Activated T-helper 1 cell treated with anti-CD3 and anti-CD28 coated beads, Interleukin-2, amount 50 U/mL, for 16 hours (primary cell): ENCODE measurements around the gene RNF38.
"Not testable (repeated sequence)": the region's sequence is repeated elsewhere in the genome, so short reads cannot be mapped to it uniquely, and the experiment has no call there.

ENCODE experiments used
- DNase-seq, 2 donors: peaks; one replicate each; pipeline ENCODE4 v3.0.0-alpha.2; 2020; ENCODE audit warnings: low read depth in 1 of 2, low spot score in 1 of 2

The RNF38 gene

DNA sequence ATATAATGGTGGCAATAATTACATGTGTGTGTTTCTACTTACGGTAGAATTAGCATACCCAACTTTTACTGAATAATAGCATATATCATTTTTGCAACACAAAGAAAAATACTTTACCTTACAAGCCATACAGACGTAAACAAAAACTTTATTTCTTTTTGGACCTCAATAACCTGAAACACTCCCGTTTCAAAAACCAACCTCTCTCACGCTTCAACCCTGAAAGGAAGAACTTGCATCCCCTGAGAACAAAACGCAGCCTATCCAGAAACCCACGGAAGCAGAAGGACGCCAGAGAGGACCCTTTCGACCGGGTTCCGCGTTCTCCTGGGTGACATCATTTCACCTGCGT is at the start of gene RNF38:
Gene RNF38, minus strand, starts transcription at position 290 of the 352 bp plus-strand sequence. Its CDS starts 161 bp downstream, at position 129.
- peak in 1 of 2 donors; percentile 25 for DNase-seq

DNA sequence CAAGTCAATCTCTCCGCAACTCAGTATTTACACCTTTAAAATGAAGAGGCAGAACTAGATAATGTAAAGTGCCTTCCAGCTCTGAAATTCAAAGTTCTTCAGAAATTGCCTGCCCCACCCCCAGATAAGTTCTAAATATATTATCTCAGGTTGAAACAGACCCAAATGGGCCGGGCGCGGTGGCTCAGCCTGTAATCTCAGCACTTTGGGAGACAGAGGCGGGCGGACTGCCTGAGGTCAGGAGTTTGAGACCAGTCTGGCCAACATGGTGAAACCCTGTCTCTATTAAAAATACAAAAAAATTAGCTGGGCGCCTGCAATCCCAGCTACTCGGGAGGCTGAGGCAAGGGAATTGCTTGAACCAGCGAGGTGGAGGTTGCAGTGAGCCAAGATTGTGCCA is 48.5 kb upstream of the RNF38 start:
- DNase-seq, result not testable (repeated sequence)

DNA sequence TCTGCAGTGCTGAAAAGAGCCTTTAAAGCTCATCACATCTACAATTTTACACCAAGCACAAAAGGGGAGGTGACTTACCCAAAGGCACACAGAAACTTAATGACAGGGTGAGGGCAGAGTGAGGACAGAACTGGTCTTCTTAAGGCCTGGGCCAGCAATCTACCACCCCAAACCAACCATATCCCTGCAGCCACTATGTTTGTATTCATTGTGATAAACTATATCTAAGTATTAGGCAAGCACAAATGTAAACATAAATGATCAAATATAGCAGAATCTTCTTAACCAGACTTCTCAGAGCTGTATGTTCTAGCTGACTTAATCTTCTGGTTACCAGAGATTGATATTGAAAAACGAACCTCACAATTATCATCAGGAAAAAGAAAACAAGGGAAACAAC is 47.9 kb upstream of the RNF38 start:
- no peak for DNase-seq

DNA sequence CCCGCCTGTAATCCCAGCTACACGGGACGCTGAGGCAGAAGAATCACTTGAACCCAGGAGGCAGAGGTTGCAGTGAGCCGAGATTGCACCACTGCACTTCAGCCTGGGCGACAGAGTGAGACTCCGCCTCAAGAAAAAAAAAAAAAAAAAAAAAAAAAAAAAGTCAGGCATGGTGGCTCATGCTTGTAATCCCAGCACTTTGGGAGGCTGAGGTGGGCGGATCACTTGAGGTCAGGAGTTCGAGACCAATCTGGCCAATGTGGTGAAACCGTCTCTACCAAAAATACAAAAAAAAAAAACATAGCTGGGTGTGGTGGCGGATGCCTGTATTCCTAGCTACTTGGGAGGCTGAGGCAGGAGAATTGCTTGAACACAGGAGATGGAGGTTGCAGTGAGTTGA is 46.6 kb upstream of the RNF38 start:
- not testable (repeated sequence) for DNase-seq

DNA sequence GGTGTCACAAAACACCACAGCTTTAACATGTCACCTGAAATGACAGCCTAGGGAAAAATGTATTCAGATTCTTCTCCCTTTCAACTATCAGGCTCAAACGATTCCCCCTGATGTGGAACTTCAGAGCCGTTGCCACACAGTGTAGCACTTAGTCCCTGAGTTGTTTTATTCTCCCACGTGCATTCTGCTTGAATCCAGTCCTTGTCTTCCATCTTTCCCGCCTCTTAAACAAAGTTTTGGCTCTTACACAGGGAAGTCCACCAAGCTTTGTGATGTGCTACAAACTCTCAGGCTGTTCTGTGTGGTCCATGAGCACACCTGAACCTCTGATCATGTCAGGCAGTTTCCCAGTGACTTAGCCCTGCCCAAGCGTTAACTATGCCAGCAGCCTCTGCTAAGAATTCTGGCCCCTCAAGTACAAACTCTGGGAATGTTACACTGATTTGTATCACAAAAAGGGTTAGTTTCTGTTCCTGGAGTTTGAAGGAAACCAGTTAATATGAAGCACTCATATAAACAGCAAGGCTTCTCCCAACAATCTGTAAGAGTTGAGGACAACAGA is 45.8 kb upstream of the RNF38 start:
- no peak for DNase-seq

DNA sequence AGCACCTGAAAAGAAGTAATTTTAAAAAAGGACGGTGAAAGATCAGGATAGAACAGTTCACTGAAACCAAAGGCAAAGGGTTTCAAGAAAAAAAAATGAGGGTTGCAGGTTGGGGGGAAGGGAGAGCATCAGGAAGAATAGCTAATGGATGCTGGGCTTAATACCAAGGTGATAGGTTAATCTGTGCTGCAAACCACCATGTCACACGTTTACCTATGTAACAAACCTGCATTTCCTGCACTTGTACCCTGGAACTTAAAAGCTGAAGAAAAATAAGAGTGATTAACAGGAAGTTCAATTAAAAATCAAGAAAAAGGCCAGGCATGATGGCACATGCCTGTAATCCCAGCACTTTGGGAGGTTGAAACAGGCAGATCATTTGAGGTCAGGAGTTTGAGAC is 44.1 kb upstream of the RNF38 start:
- DNase-seq, result no peak

DNA sequence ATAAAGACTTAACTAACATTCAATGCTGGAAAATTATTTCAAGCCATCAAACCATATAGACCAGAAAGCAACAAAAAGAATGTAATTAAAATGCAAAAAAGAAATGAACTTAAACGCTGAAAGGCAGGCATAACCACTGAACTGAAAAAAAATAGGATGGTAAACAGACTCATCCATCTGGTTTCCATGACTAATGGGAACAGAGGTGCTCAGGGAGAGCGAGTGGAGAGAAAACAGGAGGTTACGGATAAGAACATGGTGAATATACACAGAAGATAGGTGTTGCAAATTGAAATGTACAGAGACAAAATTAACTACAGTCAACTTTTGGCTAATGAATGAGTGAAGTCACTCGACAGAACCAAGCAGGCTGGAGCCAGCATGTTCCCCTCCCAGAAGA is 43.5 kb upstream of the RNF38 start:
- DNase-seq, result no peak

DNA sequence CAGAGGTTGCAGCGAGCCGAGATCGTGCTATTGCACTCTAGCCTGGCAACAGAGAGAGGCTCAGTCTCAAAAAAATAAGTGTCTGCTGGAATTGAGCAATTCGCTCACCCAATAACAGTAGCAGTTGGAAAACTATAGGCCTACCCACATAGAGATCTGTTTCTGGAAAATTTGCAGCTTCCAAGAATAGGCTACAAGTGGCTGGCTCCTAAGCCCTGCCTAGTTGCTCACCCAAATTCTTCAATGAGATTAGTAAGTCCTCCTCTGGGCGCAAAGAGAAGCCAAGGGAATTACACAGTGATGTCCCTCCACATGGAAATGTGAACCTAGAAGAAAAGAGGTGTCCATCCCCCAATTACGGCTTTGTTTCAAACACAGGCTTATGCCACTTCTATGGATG is 42.6 kb upstream of the RNF38 start:
- DNase-seq, result no peak

DNA sequence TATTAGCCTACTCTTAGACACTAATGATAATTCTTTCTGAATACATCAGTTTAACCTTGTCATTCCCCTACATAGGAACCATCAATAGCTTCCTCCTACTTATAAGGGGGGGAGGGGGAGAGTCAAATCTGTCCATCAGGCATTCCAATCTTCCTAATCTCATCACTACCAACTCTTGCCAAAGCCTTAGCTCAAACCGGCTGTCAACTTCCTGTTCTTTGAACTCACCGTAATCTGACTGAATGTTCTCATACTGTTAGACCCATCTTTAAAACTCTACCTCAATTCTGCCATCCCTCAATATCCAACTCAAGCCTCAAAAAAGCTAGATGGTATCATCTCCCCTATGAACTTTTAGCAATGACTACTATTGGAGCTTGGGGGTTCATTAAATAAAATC is 41.9 kb upstream of the RNF38 start:
- DNase-seq, result no peak

DNA sequence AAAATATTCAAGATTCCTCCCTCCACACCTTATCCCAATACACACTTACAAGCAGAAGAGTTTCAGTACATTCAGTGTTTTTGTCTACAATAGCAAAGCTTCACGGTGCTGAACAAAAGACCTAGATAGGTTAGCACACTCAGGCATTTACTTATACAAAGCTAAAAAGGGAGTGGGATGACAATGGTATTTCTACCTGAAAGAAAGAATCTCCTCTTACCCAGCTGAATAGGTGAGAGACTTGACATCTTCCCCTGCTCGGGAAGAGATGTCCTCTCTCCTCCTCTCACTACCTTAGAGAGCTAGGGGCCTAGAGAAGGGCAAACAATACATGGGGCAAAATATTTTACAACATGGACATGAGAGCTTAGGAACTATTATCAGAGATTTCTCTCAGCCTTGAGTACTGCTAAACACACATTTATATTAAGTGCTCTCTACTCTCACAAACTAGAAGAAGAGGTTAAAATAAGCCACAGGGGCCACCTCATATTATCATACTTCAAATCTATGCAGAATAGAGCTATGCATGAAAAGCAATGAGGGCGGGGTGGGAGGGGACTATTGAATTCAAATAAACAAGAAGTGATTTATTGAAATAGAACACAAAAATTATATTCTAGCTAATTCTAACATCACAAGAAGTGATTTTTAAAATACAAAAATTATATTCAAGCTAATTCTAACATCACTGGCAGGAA is 38.6 kb upstream of the RNF38 start:
- no peak for DNase-seq

DNA sequence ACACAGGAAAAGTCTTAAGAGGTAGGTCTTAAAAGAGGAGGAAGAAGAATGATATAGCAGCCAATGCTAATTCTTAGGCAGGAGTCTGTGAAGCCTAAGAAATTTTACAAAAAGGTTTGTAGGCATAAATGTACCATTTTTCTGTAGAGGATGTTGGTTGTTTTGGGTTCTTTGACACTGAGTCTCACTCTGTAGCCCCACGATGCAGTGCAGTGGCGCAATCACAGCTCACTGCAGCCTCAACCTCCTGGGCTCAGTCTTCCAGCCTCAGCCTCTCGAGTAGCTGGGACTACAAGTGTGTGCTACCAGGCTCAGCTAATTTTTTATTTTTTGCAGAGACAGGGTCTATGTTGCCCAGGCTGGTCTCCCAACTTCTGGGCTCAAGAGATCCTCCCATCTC is 37.7 kb upstream of the RNF38 start:
- no peak for DNase-seq

DNA sequence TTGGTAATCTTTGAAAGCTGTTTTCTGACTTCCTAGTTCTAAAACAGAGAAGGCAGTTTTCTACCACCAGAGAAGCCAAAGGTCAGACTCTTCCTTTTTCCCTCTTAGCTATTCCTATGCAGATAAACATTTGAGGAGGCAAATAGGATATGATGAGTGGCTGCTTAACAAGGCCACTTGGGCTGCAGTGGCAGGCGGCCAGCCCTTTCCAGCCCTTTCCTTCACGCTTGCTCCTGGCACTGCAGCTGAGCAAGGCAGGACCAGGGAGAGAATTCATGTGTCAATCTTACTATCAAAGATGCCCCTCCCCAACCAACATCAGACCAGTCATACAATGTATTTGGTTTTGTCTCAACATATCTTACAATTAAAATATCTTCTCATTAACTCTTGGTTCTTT is 36.8 kb upstream of the RNF38 start:
- DNase-seq, result no peak

DNA sequence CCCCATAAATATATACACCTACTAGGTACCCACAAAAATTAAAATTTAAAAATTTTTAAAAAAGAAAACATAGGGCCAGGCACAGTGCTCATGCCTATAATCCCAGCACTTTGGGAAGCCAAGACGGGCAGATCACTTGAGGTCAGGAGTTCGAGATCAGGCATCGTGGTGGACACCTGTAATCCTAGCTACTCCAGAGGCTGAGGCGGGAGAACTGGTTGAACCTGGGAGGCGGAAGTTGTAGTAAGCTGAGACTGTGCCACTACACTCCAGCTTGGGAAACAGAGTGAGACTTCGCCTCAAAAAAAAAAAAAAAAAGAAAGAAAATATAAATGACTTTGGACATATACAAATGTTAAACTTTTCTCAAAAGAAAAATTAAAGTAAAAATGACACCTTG is 33.3 kb upstream of the RNF38 start:
- no peak for DNase-seq

DNA sequence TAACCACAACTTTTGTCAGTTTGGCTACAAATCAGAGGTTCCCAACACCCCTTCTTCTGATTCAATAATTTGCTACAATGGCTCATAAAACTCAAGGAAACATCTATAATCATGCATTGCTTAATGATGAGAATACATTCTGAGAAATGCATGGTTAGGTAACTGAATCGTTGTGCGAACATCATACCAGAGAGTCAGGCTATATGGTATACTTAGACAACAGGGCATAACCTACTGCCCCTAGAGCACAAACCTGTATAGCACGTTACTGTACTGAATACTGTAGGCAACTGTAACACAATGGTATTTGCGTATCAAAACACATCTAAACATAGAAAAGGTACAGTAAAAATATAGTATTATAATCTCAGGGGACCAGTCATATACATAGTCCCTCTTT is 31.0 kb upstream of the RNF38 start:
- no peak for DNase-seq

DNA sequence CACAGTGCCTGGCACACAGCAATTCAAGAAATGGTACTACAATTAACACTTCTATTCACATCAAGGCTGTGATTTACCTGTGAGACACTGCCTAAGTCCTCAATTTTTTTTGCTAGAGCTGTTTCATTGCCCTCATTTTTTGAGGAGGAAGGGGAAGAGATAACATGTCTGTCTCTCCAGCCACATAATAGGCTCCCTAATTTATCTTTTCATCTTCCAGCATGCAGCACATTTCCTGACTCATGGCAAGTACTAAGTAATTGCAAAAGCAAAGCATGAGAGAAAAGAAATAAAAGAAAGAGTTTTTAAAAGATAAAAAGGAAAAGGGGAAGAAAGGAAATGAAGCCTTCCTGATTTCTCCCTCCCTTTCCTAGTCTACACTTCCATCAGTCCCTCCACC is 26.9 kb upstream of the RNF38 start:
- DNase-seq, result no peak

DNA sequence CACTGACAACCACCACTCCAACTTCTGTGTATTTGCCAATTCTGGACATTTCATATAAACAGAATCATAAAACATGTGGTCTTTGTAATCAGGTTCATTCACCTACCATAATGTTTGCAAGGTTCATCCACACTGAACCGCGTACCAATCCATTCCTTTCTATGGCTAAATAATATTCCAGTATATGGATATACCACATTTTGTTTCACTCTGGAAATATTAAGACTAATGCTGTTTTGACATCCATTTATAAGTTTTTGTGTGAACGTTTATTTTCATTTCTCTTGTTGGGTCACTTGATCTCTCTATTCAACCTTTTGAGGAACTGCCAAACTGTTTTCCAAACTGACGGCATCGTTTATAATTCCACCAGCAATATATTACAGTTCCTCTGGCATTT is 26.3 kb upstream of the RNF38 start:
- DNase-seq, result no peak

DNA sequence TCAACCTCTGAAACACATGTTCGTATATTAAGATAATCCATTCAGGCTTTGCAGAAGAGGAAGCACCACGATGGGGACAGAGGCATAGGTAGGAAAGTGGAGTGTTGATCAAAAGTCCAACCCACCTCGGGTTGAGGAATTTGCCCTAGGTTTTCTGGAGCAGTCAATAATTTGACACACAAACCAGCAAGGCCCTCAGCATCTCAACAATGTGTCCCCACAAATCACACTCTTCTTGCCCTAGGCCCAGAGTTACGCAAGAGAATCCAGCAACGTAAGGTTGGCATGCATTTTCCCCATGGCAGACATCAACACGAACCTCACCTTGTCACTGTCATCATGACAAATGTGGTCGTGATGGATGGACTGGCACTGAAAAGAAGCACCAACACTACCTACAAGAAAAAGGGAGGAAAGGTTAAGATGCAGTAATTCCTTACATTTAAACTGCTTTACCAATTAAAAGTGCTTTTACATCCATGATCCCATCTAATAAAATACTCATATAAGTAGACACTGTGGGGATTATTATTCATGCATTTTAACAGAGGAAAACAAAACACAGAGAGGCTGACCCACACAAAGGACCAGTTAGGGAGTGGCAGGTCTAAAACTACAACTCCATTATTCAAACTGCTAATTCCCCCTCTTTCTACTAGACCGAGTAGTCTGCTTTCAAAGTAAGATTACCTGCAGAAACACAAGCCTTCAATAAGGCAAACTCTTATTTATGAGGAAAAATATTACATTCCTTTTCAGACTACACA is 24.4 kb upstream of the RNF38 start:
- no peak for DNase-seq

DNA sequence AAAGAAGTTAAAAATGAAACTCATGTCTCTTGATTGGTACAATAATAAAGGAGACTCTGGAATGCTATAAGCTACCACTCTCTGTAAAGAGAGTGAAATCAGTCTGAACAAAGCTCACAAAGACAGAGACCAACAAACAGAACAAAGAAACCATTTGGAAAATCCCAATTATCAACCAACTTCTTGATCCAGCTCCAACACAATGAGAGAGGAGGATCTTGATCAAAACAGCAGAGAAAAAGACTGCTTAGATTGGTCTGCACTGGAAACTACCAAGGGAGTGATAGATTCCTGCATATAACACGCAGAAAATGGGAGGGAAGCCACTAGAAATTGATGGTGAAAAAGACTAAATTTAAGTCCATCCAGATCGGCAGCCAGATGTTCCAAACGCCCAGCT is 23.1 kb upstream of the RNF38 start:
- DNase-seq, result no peak

DNA sequence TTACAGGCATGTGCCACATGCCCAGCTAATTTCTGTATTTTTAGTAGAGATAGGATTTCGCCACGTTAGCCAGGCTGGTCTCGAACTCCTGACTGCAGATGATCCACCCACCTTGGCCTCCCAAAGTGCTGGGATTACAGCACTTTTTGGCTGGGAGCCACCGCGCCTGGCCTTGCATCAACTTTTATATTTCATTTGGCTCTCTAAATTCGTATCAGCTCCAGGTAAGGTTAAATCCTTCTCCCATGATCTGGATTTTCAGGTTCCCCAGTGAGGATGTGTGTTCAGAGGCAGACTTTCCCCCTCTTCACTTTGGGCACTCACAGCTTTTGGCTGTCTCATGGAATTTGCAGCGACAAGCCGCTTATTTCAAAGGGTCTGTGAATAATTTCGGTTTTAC is 16.8 kb upstream of the RNF38 start:
- DNase-seq, result no peak

DNA sequence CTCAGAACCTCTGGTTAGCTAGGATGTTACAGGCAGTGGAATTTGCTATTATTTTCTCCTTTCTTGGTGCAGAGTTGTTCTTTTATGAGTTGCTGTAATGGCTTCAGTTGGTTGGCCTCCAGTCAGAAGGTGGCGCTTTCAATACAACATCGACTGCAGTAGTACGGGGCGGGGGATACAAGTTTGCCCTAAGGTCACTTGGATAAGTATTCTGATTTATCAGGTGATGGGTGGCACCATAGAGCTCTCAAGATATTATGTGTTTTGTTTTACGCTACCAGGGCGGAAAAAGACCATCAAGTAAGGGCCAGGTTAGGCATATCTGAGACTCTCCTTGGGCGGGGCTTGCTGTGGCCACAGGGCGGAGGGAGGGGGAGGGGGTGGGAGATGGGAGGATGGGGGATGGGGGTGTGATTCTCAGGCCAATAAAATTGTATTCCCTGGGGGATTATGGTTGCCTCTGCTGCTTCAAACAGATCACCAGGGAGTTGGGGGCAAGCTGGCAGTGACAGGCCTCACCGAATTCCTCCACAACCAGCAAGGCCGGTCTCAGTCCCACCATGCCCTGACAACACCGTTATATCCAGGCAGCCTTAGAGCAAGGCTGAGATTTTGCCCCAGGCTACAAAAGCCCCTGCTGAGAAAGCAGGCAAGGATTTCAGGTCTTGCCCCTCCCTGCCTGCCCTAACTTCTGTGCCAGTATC is 15.9 kb upstream of the RNF38 start:
- DNase-seq, result no peak

DNA sequence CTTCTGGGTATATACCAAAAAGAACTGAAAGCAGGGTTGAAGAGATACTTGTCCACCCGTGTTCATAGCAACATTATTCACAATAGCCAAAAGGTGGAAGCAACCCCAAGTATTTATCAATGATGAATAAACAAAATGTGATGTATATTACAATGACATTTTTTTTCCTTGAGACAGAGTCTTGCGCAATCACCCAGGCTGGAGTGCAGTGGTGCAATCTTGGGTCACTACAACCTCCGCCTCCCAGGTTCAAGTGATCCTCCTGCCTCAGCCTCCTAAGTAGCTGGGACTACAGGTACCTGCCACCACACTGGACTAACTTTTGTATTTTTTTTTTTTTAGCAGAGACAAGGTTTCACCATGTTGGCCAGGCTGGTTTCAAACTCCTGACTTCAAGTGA is 11.3 kb upstream of the RNF38 start:
- DNase-seq, result not testable (repeated sequence)

DNA sequence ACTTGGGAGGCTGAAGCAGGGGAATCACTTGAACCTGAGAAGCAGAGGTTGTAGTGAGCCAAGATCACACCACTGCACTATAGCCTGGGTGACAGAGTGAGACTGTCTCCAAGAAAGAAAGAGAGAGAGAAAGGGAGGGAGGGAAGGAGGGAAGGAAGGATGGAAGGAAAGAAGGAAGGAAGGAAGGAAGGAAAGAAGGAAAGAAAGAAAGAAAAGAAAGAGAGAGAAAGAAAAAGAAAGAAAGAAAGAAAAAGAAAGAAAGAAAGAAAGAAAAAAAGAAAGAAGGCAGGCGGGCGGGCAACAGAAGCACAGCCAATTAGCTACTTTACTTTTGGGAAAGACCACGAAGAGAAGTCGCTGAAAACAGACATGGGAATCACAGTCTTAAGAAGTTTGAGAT is 9.0 kb upstream of the RNF38 start:
- DNase-seq, result not testable (repeated sequence)
